ENCODE measurements around the gene ZNF609.

ZNF609 gene

DNA sequence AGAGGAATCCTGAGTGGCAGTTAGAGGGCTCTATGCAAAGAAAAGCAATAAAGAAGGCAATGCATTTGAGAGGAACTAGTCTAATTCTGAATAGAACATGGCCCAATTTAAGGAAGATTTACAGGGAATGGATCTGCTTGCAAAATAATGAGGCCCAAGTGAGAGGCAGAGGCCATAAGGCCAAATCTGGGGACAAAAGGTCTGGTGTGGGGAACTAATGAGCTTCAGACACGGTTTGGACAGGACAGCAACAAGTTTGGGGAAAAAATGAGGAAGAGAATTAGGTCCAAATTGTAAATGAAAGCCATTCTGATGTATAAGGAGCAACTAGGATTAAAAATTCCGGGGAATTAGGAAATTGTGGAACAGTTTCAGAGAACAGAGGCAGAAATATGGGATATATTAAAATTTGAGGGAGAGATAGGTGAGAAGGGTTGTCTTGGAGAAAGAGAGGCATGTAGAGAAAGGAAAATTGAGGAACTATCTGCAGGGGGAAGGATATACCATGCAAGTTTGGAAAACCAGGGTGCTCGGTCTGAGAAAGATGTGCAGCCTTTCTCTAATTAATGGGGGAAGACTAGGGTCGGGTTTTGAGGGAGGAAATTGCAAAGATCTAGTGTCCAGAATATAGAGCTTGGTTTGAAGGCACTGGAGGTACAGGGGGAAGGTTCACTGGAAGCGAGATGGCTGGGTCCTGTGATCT is 241.3 kb downstream of the ZNF609 start:
- DNase-seq: no peak

DNA sequence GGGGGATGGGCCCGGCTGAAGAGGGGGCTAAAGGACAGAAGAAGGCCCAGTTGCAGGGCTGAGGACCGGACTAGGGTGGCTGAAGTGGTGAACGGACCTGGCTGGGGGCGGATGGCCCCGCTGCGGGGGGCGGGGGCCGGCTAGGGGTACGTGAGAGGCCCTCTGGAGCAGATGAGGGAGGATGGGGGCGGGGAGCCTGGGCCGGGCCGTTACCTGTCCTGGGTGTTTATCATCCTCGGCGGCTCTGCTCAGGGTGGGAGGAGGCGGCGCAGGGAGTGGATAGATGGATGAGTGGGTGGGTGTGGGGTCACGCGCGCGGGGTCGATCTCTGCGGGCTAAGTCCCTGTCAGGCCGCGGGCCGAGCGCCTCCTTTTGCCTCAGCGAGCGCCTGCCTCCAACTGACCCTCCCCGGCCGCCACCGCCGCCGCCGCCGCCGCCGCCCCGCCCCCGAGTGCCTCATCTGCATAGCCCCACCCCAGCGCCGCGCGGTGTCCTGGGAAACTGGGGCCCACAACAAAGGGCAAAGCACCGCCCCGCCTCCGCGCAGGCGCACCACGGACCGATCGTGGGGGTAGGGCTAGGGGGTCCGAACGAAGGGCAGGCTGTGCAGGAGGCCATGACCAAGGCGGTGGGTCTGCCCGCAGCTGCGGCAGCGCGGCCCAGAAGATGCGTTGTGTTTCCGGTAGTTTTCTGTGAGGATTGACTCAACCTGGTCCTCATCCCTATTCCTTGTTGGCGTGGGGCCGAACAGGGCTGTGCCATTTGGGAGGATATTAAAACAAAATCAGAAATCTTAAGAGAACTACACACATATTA is 242.6 kb downstream of the ZNF609 start:
- peak; percentile 89 for DNase-seq

DNA sequence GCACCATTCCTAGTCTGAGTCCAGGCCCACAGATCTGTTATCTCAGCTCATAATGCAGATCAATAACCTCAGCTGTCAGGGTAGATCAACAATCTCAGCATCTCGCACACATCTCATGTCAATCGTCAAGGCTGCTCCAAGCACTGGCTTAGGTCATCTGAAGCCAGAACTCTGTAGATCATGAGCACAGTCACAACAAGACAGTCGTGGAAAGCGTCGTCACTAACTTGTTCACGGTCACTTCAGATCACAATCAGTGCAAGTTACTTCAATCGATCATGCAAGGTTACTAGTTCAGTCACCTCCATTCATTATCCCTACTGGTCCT is 243.2 kb downstream of the ZNF609 start:
- no peak for DNase-seq

DNA sequence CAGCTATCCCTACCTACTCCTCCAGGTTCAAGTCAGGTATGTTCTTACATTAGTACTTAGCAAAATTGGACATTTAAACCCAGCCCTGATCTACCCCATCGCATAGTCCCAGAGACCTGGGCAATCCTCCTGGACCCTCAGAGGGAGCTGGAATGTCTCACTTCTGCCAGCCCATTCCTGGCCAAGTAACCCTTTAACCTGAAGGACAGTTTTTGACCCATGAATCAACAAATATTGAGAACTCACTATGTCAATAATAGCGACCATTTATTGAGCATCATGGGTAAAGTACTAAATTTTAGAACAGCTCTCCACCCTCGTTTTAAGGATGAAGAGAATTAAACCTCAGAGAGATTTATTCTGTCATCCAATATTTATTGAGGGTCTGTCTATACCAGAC is 244.6 kb downstream of the ZNF609 start:
- DNase-seq: no peak

DNA sequence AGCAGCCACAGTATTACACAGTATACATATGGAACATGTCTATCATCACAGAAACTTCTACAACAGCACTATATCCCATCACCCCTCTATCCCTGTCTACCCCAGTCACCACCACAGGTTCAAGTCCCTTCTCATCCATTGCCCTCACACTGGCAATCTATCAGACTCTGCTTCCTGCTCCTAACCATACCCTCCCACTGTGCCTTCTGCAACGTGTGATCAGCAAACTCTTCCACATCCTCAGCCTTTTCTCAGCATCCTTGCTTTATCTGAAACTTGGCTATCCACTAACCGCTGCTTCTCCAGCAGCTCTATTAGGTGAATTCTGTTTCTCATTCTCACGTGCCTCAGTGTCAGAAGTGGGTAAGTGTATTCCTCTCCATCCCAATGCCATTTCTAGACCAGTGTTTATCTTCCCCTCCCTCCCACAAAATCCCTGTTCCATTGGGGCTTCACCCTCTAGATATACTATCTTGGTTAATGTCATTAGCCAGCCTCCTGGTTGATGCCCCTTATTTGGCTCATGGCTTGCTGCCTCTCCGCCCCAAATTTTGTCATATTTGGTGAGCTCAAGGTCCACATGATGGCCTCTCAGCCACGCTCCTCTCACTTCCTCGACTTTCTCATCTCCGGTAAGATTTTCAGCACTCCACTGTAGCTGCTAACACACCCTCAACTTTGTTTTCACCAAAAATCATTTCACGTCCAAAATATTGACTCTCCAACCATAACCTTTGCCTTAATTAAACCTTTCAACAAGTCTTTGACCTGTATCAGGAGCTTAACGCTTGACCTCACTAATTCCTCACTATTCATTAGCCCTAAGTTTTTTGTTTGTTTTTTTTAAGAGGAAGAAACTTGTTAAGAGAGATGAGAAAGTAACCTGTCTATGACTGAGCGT is 245.9 kb downstream of the ZNF609 start:
- DNase-seq: no peak

DNA sequence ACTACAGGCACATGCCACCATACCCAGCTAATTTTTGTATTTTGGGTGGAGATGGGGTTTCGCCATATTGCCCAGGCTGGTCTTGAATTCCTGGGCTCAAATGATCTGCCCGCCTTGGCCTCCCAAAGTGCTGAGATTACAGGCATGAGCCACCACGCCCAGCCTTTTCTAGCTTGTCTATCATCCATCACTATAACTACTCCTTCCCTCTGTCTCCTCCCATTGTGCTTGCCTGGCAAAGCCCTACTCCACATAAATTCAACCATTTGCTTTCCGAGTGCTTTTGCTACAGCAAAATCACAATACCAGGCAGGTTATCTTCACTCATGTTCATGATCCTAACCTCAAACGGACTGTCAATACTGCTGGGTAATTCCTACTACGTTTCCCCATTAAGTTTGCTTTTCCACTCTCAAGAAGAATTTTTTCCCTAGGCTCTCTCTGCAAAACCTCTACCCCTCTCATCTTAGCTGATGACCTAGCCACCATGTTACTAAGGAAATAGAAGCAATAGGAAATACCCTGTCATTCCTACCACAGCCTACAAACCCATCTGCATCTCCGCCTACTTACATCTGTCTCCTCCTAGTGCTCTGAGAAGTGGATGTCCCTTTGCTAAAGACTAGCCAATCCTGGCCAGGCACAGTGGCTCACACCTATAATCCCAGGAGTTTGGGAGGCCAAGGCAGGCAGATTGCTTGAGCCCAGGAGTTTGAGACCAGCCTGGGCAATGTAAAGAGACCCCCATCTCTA is 250.5 kb downstream of the ZNF609 start:
- DNase-seq: no peak

DNA sequence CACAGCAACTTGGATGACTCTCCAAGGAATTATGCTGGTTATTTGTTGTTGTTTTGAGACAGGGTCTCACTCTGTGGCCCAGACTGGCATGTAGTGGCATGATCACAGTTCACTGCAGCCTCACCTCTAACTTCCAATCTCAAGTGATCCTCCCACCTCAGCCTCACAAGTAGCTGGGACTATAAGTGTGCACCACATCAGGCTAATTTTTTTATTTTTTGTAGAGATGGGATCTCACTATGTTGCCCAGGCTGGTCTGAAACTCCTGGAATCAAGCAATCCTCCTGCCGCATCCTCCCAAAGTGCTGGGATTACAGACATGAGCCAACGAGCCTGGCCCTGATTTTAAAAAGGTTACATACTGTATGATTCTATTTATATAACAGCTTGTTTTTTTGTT is 252.0 kb downstream of the ZNF609 start:
- no peak for DNase-seq

DNA sequence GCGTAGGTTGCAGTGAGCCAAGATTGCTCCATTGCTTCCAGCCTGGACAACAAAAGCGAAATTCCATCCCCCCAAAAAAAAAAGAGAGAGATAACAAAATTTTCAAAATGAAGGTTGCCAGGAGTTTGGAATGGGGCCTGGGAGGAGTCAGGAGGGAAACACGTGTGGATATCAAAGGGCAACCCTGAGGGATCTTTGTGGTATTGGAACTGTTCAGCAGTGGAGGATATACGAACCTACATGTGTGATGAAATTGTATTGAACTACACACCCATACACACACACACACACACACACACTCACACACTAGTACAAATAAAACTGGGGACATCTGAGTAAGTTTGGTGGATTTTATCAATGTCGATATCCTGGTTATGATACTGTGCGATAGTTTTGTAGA is 253.2 kb downstream of the ZNF609 start:
- no peak for DNase-seq

DNA sequence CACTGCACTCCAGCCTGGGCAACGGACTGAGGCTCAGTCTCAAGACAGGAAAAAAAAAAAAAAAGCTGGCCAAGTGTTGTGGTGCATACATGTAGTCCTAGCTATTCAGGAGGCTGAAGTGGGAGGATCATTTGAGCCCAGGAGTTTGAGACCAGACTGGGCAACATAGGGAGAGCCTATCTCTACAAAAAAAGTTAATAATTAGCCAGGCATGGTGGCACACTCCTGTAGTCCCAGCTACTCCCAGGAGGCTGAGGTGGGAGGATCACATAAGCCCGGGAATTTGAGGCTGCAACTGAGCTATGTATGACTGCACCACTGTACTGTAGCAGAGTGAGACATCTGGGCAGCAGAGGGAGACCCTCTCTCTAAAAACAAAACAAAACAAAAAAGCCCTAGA is 256.1 kb downstream of the ZNF609 start:
- DNase-seq: no peak

DNA sequence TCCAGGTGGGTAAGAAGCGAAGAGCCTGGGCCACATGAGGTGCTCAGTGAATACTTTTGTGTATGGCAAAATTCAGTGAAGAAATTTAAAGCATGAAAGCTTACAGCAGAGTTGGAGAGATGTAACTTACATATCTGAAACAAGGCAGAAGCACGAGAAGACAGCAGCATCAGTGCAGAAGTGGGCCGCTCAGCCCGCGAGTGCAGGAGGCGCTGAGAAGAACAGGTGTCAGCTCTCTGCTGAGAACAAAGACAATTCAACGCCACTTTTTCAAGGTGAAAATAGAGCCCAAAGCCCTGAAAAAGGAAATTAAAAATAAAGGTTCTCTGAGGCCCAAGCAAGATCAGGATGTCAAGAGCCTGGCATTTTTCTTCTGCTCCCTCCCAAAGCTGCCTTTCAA is 256.8 kb downstream of the ZNF609 start:
- no peak for DNase-seq

DNA sequence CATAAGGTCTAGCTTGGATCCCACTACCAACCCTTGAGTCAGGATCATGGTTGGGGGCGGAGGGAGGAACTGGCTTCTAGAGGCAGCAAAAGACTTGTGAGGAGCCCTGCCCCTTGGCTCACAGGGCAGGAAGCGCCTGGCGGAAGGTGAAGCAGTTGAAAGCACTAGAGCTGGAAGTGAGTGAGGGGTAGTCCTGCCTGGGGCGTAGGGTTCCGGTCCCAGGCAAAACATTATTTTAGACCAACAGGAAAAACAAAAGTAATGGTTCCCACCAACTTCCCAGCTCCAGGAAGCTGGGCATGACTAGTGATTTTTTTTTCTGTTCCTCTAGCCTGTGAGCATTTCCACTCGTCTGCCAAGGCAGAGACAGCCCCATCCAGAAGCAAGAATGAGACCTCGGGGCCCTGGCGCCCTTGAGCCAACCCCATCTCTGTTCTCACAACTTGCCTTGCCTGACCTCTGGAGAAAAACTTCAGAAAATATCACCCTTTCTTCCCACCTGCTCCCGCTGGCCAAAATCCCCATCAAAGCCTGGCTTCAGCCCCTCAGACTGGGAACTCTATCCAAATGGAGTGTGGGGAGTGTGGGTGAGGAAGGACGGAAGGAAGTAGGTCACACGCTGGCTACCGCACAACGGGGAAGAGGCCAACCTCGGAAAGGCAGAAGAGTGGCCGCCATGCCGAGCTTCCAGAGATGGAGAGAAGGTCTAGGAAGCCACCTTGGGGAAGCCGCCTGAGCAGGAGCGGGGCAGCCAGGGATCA is 257.5 kb downstream of the ZNF609 start:
- no peak for DNase-seq

DNA sequence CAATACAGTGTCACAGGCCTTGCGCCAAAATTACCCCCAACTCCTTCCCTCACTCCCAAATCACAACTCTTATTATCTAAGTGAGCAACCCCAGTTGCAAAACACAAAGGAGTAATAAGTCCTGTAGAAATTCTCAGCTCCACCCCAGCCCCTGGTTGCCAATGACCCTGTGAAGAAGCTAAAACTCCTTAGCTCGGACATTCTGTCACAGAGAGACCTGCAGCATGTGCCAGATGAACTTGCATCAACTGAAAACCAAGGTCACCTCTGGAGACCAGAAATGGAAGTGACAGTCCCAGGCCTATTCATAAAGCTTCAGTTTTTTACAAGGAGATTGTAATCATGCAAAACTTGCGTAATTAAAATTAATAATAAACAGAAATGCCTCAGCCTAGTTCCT is 259.8 kb downstream of the ZNF609 start:
- DNase-seq: no peak

DNA sequence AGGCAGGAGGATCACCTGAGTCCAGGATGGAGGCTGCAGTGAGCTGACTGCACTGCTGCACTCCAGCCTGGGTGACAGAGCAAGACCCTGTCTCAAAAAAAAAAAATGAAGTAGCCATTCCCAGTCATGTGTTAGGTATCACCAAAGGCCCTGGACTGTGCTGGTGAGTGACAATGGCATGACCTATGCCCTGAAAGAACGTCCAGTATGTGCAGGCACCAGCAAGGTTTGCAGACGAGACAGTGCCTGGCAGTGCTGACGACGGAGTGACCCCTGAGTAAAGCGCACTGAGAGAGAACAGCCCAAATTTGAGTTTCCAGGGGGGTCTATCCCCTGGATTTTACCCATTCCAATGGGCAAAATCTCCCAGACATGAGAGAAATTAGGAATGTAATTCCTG is 269.8 kb downstream of the ZNF609 start:
- no peak for DNase-seq

DNA sequence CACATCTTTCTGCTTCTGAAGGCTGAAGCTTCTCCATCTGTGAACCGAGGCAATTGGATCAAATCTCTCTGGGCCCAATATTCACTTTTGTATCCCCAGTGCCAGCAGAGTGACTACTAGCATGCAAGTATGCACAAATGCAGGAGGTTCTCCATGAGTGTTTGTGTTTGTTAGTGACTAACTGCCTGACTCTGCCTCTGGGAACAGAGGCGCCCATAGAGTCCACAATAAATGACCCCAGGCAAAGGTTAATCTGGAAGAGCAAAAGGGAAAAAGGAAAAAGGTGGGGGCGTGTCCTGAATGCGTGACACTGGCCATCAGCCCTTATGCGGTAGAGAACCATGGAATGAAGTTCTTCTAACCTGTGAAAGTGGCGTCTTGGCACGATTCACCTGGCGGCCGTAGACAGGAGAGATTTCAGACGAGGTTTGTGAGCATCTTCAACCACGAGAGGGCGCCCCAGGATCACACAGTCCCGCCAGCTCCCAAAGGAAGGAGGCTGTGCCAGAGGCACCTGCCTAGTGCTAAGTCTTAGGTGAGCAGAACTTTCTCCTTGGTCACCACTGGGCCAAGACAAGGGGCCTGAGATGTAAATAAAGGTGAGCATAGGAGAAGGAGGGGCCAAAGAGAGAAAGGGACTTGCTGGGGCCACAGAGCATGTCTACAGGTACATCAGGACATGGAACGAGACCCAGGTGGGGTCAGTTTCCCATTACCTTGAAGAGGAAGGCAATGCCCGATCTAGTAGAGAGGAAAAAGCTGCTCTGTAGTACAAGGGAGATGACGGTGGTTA is 270.8 kb downstream of the ZNF609 start:
- peak; percentile 49 for DNase-seq

DNA sequence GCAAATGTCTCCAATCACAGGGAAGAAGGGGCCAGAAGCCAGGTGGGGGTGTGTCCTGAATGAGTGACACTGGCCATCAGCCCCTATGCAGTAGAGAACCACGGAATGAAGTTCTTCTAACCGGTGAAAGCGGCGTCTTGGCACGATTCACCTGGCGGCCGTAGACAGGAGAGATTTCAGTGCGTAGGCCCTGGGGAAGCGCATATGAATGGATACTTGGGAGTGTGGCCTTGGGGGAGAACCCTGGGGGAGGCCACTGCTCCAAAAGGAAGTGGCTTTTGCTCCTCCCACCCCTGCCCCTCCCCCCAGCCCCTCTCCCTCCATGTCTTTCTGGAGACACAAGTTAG is 271.4 kb downstream of the ZNF609 start:
- no peak for DNase-seq

DNA sequence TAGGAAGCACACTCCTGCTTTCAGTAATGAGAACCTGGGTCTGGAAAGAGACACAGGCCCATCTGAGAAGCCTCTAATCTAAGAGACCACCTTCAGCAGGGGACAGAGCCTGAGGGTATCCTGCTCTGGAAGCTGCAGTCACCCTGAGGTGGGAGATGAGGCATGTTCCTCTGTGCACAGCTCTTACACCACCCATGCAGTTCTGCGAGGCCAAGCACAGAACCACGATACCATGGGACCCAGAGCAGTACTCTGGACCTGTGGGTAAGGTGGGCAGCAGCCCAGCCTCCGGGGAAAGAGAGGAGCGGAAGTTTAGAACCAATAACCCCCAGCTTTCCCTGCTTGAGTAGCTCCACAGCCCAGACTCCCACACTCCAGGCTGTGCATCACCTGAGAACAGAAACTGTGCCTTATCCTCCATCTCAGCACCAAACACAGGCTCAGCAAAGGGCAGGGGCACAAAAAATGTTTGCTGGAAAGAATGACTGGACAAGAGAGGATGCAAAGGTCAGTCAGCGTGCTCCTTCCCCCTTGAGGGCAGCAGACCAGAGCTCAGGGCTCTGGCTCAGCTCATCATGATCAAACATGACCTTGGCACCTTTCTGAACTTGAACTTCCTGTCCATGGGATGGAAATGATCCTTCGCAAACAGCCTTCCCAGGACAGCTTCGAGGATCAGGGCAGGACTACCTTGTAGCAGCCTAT is 271.9 kb downstream of the ZNF609 start:
- no peak for DNase-seq
